Activated T-cell treated with anti-CD3 and anti-CD28 coated beads for 1 hour (primary cell): ENCODE measurements around the gene NAALADL2.
"Not testable (repeated sequence)": the region's sequence is repeated elsewhere in the genome, so short reads cannot be mapped to it uniquely, and the experiment has no call there.

Source experiments
- DNase-seq: peaks from one replicate; pipeline ENCODE4 v3.0.0-alpha.2; 2020; ENCODE audit warnings: low read depth

The NAALADL2 gene

GRCh38 chr3:175073219-175073905 is 214.2 kb downstream of the NAALADL2 start:
- DNase-seq: no peak

- no peak for DNase-seq
These were observed 216.1 kb downstream of the NAALADL2 start for GRCh38 chr3:175075269-175075668.

- no peak for DNase-seq
These were observed 218.1 kb downstream of the NAALADL2 start for GRCh38 chr3:175077216-175077615.

GRCh38 chr3:175082631-175083030 is 223.5 kb downstream of the NAALADL2 start:
- no peak for DNase-seq

GRCh38 chr3:175087128-175087527 is 228.0 kb downstream of the NAALADL2 start:
- DNase-seq: not testable (repeated sequence)

GRCh38 chr3:175088766-175089380 is 229.7 kb downstream of the NAALADL2 start:
- no peak for DNase-seq

GRCh38 chr3:175091426-175092114 is 232.4 kb downstream of the NAALADL2 start:
- DNase-seq: no peak

- DNase-seq: no peak
These were observed 234.6 kb downstream of the NAALADL2 start for GRCh38 chr3:175093748-175094147.

GRCh38 chr3:175094344-175094743 is 235.2 kb downstream of the NAALADL2 start:
- DNase-seq: no peak

GRCh38 chr3:175098644-175099043 is 239.5 kb downstream of the NAALADL2 start:
- DNase-seq: no peak

GRCh38 chr3:175102161-175102560 is 243.0 kb downstream of the NAALADL2 start:
- no peak for DNase-seq

GRCh38 chr3:175103298-175103697 is 244.2 kb downstream of the NAALADL2 start:
- DNase-seq: no peak

- no peak for DNase-seq
These were observed 245.9 kb downstream of the NAALADL2 start for GRCh38 chr3:175105066-175105465.

- no peak for DNase-seq
These were observed 248.1 kb downstream of the NAALADL2 start for GRCh38 chr3:175107231-175107630.

GRCh38 chr3:175107995-175108394 is 248.9 kb downstream of the NAALADL2 start:
- DNase-seq: no peak

- DNase-seq: no peak
These were observed 249.5 kb downstream of the NAALADL2 start for GRCh38 chr3:175108613-175109151.

GRCh38 chr3:175111036-175111435 is 251.9 kb downstream of the NAALADL2 start:
- no peak for DNase-seq

- DNase-seq: no peak
These were observed 259.3 kb downstream of the NAALADL2 start for GRCh38 chr3:175118382-175118941.

GRCh38 chr3:175121225-175121624 is 262.1 kb downstream of the NAALADL2 start:
- DNase-seq: no peak

- no peak for DNase-seq
These were observed 268.0 kb downstream of the NAALADL2 start for GRCh38 chr3:175127075-175127662.

- no peak for DNase-seq
These were observed 270.0 kb downstream of the NAALADL2 start for GRCh38 chr3:175129126-175129525.

GRCh38 chr3:175129571-175129970 is 270.4 kb downstream of the NAALADL2 start:
- DNase-seq: no peak
